GM19468 (cell line): ENCODE results near the gene LIG3.
A peak's percentile ranks its signal among the peaks of the same experiment; 100 is the strongest.
"Not testable (repeated sequence)": the region's sequence is repeated elsewhere in the genome, so short reads cannot be mapped to it uniquely, and the experiment has no call there.

Experiments used
- ATAC-seq: cut with Tn5 transposase; IDR thresholded peaks from one replicate; pipeline ENCODE4 v1.9.1; 2021; ENCODE audit warnings: mild to moderate bottlenecking, moderate library complexity, moderate number of reproducible peaks; ENCODE audit not compliant: unreplicated experiment; ENCODE audit errors: extremely low read depth

LIG3 gene

DNA sequence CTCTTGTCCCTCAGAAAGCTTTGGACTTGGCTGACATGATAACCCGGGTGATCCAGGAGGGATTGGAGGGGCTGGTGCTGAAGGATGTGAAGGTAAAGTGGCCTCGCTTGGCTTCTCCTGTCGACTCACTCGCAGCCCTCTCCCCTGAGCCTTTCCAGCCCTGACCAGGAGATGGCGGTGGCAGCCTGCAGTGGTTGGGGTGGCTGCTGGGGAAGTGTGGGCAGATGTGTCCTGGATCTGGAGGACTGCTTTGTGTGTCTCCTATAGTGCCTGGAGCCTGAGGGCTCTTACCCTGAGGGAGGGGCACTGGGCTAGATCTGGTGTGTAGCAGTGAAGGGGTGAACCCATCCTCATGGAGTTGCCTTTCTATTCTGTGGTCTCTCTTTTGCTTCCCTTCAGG lies 17.9 kb downstream of the LIG3 start:
- no peak for ATAC-seq

DNA sequence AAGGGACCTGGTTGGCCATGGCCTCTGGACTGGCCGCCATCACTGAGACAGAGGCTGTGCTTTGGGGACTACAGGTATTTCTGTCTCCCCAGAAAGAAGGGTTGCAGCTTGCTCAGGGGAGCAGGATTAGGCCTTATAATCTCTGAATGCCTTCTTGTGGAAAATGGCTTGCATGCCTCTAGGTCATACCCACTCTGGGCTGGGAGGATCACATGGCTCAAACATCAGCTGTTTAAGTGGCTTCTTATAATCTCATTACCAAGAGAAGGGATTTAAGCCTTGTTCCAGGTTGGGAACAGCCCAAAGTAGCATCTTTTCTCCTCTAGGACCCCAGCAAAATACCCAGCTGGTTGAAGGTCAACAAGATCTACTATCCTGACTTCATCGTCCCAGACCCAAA lies 19.1 kb downstream of the LIG3 start:
- no peak for ATAC-seq

DNA sequence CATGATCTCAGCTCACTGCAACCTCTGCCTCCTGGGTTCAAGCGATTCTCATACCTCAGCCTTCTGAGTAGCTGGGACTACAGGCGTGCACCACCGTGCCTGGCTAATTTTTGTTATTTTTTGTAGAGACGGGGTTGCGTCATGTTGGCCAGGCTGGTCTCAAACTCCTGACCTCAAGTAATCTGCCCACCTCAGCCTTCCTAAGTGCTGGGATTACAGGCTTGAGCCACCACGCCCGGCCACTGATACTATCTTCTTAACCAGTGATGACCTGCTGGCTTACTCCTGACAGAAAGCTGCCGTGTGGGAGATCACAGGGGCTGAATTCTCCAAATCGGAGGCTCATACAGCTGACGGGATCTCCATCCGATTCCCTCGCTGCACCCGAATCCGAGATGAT lies 20.7 kb downstream of the LIG3 start:
- not testable (repeated sequence) for ATAC-seq

DNA sequence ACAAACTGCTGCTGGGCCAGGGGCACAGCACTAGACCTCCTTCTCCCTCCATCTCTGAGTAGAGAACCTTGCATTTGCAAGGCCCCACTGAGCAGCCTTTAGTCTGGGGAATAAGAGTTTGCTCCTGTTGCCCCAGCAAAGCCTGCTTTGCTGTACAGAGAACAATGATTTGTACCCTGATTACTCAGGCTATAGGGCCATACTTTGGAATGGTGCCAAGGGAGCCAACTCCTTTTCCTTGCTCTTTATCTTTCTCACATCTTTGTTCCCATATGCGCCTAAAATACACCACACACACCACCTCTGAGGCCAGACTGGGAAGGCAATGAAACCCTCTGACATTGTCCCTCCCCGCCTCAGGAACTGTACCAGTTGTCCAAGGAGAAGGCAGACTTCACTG lies 21.2 kb downstream of the LIG3 start:
- no peak for ATAC-seq

DNA sequence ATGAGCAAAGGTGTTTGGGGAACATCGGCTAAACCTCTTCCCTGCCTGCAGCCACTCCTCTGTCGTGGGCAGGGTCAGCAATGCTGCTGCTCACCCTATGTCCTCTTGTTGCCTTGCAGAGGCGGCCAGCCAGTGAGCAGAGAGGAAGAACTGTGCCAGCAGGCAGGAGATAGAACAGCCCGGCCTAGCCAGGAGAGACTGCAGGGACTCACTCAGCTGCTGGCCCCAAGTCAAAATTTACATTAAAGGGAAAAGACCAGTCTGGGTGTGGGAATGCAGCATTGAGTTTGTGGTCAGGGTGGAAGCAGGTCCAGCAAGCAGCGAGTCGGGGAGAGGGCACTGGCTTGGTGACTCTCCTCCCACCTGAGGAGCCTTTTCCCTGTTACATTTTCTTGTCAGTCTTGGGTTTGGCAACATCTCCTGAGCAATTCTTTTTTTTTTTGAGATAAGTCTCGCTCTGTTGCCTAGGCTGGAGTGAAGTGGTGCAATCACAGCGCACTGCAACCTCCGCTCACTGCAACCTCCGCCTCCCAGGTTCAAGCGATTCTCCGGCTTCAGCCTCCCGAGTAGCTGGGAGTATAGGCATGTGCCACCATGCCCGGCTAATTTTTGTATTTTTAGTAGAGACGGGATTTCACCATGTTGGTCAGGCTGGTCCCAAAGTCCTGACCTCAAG lies 22.7 kb downstream of the LIG3 start:
- ATAC-seq, result no peak

DNA sequence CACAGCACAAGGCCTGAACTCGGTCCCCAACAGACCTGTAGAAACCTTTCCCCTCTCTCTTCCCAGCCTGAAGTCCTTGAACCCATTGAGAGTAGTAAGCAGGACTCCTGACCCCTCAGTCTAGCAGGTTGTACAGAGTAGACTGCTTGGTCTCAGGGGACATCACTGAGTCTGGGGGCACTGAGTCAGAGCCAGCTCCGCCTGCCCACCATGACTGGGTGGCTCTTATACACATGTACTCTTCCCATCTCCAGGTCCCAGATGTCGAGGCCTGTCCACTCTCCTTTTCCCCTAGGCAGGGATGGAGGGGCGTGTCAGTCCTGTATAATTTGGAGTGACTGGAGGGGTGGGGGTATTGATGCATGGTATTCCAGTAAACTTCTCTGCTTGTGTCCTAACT lies 23.5 kb downstream of the LIG3 start:
- ATAC-seq, result no peak

DNA sequence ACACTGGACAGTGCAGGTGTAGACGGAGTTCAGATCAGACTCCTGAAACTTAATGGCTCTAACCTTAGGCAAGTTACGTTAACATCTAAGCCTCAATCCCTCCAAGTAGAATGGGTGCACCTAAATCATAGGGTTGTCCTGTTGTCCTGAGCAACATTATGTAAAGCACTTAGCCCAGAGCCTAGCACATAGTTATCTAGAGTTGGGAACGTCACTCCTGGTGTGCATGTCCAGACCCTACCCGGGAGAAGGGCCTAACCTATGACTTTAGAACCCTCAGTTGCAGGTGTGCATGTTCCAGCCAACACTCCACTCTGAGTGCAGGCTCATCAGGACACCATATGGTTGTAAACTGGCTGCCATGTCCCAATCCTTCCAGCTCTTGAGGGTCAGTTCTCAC lies 26.0 kb downstream of the LIG3 start:
- ATAC-seq, result no peak

DNA sequence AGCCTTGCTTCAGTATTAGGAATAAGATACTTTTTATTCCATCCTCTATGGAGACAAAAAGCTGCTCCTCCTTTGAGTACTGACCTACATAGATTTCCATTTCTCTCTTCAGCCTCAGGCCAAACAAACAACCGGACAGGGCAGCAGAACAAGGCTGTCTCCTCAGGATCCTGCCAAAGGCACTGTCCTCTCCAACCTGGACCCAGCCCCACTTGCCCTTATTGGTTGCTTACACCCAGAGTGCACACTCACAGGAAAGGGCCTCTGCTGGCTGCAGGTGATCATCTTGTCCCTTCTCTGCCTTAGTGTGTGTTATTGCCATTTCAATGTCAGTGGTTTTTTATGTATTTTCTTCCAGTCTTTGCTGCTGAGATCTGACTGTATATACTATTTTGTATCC lies 26.6 kb downstream of the LIG3 start:
- no peak for ATAC-seq

DNA sequence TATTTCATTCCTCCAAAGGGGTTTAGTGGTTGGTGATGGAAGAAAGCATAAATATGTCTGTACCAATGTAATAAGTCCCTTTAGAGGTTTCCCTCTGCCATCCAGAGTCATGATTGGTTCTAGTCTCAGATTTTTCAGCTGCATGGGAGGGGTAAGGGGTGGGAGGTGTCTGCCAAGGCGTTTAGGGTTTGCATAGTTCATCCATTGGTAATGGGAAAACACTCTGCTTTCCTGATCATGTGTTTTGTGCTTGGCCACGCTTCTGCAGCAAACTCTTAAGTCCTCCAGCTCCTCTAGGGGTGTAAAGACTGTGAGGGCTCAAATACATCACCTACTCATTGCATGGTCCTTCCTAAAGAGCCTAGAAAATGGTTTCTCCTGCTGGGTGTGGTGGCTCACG lies 29.8 kb downstream of the LIG3 start:
- no peak for ATAC-seq

DNA sequence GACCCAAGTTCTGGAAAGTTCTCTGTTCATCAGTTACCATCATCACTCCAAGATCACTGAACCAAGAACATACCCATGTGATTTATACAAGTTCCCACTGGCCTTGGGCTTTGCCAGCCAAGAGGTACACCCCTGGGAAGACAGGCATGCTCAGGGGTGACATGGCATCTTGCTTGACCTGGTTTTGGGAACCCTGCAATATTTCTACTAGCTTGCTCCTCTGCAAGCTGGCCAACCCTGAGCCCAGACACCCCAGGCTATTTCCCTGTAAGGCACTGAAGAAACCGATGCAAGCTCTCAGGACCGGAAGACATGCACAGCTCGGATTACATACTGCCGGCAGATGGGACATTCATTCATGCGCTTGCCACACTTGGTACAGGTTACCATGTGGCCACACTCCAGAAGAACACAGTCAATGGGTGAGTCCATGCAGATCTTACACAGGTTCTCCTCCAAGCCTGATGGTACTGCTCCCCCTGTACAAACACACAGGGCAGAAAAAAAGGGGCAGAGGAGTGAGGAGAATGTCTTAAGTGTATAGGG lies 31.4 kb downstream of the LIG3 start:
- no peak for ATAC-seq

DNA sequence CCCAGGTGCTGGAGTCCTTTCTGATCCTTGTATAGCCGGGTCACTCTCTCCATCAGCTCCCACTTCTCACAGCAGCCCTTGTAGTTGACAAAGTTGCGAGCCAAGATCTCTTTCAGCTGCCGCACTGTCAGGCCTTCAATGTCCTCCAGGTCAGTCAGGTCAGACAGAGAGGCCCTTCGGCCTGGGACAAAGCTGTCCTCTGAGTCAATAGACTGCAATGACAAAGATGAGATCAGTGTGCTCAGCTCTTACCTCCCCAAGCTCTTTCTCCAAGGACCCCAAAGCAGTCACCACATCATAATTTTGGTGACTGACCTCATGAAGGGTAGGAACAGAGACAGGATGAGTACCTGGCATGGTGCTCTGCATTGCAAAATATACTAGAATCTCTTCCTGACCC lies 36.1 kb downstream of the LIG3 start:
- ATAC-seq, result no peak

DNA sequence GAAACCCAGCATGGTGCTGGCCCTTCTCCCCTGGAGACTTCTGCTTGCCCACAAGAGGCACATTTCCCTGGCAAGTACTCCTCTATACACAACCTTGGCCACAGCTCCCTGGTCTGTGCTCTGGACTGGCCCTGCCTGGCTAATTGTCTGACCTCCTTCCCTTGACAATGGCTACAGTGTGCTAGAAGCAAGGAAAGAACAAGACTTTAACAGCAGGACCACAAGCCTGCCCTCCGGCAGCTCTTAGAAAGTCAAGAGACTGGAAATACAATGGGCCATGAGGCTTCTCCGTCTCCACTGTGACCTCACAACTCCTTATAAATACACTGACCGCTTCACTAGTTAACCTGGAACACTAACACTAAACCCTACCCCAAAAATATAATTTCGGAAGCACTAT lies 36.7 kb downstream of the LIG3 start:
- no peak for ATAC-seq

DNA sequence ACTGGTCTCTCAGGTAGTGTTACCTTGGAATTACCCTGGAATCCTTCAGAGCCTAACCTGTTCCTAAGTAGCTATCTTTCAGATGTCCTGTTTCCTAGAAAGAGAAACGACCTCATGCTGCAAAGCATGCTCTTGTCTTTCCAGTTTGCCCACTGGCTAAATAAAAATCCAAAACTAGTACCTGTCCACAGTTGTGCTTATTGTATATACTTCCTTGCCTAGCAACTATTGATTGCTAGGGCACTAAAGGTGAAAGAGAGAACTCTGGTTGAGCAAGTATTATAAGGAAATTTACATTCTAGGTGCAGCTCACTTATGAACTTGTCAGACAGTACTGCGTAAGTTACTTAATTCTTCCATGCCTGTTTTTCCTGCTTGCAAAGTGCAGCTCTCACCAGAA lies 38.5 kb downstream of the LIG3 start:
- ATAC-seq, result no peak

DNA sequence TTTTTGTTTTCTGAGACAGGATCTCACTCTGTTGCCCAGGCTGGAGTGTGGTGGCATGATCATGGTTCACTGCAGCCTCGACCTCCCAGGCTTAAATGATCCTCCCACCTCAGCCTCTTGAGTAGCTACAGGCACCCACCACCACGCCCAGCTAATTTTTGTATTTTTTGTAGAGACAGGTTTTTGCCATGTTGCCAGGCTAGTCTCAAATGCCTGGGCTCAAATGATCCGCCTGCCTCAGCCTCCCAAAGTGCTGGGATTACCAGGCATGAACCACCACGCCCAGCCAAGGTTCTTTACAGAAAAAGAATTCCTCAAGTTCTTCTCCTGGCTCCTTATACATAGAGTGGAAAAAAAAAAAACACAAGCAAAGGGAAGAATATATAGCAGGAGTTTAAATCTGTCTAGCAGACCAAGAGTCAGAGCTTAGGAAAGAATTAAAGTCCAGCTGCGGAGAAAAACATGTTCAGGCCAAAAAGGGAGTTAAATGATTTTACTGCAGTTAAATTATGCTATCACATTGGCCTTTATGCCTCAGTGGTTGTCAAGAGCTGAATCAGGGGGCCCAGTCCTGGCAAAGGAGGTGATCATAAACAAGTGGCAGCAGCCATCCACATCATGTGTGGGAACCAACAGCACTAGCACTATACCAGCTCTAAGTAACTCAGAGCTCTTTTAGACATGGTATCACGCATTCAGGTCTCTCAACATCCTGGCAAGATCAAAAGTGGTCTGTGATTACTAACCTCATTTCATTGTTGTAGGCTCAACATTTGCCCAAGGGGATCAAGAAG lies 39.3 kb downstream of the LIG3 start:
- no peak for ATAC-seq

DNA sequence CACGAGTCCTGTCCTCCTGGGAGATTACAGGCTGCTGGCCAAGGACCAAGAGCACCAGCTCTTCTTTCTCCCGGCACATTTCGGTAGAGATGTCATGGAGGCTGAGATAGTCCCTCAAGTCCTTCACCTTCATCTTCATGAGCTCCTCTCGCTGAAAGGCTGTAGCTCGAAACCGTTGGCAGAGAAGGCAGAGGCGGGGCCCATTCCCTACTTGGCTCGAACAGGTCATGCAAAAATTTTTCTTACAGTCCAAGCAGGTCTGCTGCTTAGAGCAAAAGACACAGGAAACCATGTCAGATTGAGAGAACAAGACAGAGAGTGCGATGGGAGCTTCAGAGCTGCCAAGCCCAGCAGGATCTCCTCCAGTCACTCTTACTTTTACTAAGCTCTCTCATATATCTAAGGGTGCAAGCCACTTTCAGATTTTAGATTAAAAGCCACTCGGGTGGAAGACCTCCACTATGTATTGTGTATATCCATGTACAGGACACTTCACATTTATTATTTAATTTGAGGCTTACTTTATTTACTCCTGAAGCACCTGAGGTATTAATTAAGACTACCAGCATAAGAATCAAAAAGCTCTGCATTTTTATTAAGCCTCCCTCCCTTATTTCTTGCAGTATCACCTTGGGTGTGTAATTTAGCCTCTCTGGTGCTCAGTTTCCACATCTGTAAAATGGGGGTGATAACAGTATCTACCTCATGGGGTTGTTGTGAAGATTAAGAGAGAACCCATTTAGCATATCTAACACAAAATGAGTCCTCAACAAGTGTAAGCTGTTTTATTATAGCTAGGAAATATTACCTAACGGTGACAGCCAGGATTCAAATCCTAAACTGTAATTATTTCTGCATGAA lies 41.4 kb downstream of the LIG3 start:
- ATAC-seq, result no peak

DNA sequence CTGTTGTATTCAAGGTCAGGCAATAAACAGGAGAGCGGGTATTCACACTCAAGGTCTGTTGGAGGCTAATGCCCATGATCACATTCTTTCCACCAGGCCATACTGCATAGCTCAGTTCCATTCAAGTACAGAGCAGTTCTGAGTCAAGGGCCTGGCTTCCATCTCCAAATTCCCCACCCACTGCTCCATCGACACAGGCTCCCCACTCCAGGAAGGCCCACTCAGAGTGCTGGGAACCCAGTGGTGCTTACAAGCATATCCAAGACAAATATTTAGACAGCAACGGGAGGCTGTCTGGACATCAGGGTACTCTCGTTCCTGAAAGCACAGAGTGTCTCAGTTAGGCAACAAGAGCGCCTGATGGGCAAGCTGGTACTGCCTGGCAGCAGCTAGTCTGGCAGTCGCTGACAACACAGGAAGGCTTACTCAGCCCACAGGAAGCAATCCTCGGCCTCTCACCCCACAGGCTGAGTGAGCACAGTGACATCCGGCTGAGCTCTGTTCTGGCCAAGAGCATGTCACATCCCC lies 42.3 kb downstream of the LIG3 start:
- peak; percentile 68 for ATAC-seq

DNA sequence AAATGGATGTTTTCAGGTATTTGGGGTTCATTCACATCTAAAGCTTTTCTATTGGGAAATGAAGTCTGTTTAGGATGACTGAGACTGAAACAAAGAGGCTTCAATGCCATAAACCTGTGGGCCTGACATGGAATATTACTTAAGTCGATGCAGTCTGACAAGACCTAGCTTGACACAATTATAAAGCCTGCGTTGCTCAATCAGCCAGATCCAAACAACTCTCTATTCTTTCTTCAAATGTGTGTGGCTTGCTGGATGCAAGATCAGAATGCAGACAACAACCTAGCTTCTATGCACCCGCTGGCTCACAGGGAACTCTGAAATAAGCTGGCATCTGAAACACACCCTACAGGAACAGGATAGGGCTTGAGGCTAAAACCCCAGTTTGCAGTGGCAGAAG lies 43.2 kb downstream of the LIG3 start:
- no peak for ATAC-seq

DNA sequence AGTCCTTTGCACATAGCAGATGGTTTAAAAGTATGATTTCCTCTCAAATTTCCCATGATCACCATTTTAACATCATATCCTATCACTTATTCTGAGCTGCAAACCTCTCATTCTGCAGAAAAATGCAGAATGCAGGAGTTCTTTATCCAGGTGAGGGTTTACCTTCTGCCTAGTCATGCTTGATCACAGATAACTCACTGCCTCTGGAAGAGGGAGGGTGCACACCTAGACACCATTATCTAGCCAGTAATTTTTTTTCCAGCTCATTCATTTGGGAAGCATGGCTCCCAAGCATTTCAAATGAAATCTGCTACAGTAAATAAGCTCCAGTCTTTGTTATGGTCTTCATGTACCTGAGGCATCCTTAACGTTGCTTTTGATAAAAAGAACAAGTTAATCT lies 45.2 kb downstream of the LIG3 start:
- no peak for ATAC-seq

DNA sequence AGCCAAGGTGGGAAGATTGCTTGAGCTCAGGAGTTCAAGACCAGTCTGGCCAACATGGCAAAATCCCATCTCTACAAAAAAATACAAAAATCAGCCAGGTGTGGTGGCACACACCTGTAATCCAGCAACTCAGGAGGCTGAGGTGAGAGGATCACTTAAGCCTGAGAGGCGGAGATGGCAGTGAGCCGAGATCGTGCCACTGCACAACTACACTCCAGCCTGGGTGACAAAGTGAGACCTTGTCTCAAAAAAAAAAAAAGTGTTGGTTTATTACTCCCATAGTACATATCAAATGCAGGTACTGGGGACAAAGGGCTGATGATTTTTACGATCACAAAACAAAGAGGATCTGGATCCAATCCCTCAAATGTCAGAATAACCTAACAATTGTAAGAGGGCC lies 47.8 kb downstream of the LIG3 start:
- not testable (repeated sequence) for ATAC-seq

DNA sequence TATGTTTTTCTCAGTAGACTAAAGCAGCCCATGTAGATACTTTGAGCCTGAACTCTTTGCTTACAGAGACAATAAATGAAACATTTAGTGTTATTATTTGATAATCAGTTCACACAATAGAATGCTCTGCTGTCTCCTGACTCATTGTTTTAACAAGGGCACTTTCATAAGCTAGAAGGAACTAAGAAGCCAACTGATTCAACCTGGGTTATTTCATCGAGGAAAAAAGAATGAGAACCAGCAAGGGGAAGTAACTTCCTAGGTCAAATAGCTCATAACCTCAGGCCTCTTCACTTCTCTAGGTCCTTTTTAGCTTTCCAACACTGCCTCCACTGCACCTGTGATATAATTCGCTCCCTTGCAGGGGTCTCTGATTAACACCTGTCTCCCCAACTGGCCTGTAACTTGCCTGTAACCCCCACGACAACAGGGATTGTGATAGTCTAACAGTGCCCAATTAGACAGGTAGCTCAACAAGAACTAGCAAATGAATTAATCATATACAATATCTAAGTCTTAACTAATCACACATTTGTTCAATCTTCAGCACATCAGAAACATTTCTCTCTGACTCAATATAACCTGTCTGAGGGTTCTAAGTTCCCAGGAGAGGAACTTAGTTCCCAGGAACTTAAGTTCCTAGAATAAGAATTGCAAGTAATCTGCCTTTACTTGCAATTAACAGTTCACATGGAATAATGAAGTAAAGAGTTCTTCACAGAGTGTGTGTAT lies 48.4 kb downstream of the LIG3 start:
- ATAC-seq, result no peak
